AG04450 (cell line): ENCODE results near the gene ZRANB2. TPM values are rescaled to one million over a fixed set of nuclear protein-coding genes. Genes with fewer than 3 reads are reported as not detected.

Experiments used
- CTCF ChIA-PET: fragments of 300-600, 350-600 bp; formaldehyde crosslinking; extraction: SDS; loops from one replicate; lab custom pipeline; 2022; ENCODE audit warnings: antibody characterized with exemption, inconsistent platforms; lab: Charles Lee
- POLR2A ChIA-PET: fragments of 350-600 bp; formaldehyde crosslinking; extraction: SDS; loops from one replicate; lab custom pipeline; 2021; ENCODE audit warnings: antibody characterized with exemption, inconsistent platforms; lab: Yijun Ruan, JAX
- DNase-seq: peaks from one replicate; pipeline ENCODE4 v3.0.0-alpha.2; 2011; ENCODE audit warnings: low read depth, low spot score
- H3K27ac ChIP-seq: one replicate; pipeline ENCODE4 v1.5.1; 2012; ENCODE audit warnings: low read depth, low read length, control low read depth
- H3K27me3 ChIP-seq: one replicate; pipeline ENCODE4 v1.6.0; 2012; ENCODE audit warnings: low read length; ENCODE audit not compliant: control insufficient read depth, insufficient read depth
- H3K4me3 ChIP-seq: 2 replicates; pipeline ENCODE4 v1.5.1; 2011; ENCODE audit warnings: mild to moderate bottlenecking, low read depth, low read length, control low read depth
- H3K9me3 ChIP-seq: 2 replicates; pipeline ENCODE4 v1.5.1; 2012; ENCODE audit warnings: low read length; ENCODE audit not compliant: control insufficient read depth, insufficient read depth
- polyA plus RNA-seq: library from polyadenylated mRNA; depleted of rRNA; stranded (reverse); fragments of >200 nt; gene quantifications from 2 replicates; pipeline ENCODE4 v1.2.3, GENCODE V29; 2011
- TF ChIP-seq, protein P1 (sequence below): IDR thresholded peaks from 2 replicates; pipeline ENCODE4 v1.5.1; 2011; ENCODE audit warnings: low read depth, low read length, control low read depth, inconsistent platforms

The ZRANB2 gene
- polyA plus RNA-seq, 1 experiment: 126 TPM

GRCh38 chr1:71037829-71038620 lies 42.8 kb downstream of the ZRANB2 start:
- H3K9me3 ChIP-seq: no peaks in the 10 kb centered on the region
- ChIA-PET POLR2A (no interaction called here), CTCF (interaction anchor here (1.7 kb wide), 1 partner anchor 11 kb away, joined by 7 read pairs; no protein-coding TSS in a partner anchor)
- peaks cover 2% of the 10 kb centered on the region for H3K27me3 ChIP-seq
- no peak overlapping the region for H3K4me3 ChIP-seq
- DNase-seq: no peak
- H3K27ac ChIP-seq: no peak overlapping the region
- TF ChIP-seq, protein P1, sequence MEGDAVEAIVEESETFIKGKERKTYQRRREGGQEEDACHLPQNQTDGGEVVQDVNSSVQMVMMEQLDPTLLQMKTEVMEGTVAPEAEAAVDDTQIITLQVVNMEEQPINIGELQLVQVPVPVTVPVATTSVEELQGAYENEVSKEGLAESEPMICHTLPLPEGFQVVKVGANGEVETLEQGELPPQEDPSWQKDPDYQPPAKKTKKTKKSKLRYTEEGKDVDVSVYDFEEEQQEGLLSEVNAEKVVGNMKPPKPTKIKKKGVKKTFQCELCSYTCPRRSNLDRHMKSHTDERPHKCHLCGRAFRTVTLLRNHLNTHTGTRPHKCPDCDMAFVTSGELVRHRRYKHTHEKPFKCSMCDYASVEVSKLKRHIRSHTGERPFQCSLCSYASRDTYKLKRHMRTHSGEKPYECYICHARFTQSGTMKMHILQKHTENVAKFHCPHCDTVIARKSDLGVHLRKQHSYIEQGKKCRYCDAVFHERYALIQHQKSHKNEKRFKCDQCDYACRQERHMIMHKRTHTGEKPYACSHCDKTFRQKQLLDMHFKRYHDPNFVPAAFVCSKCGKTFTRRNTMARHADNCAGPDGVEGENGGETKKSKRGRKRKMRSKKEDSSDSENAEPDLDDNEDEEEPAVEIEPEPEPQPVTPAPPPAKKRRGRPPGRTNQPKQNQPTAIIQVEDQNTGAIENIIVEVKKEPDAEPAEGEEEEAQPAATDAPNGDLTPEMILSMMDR: no peak

DNA sequence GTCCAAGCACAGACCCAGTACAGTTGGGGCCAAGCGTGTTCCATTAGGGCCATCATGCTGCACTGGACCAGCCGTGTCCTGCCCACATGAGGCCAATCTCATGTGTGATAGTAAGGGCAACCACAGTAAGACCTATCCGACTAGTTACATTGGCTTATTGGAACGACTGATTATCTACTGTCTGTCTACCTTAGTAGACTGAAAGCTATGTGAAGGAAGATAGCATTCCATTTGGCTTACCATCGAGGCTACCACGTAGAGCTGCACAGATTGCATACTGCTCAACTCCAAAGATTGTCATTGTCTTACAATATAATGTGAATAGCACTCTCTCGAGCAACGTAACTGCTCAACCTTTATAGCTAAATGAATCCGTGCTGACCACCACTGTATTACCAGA lies 43.8 kb downstream of the ZRANB2 start:
- Histone ChIP-seq H3K27me3 (no peaks in the 10 kb centered on the region), H3K4me3 (no peak overlapping the region), H3K9me3 (no peaks in the 10 kb centered on the region), H3K27ac (no peak overlapping the region)
- DNase-seq: no peak
- POLR2A ChIA-PET: no interaction called here
- TF ChIP-seq, protein P1: no peak
- CTCF ChIA-PET: interaction anchor here (1.7 kb wide), 1 partner anchor 12 kb away, joined by 7 read pairs; no protein-coding TSS in a partner anchor

GRCh38 chr1:71033136-71033535 lies 47.7 kb downstream of the ZRANB2 start:
- no peak overlapping the region for H3K4me3 ChIP-seq
- ChIA-PET POLR2A (no interaction called here), CTCF (interaction anchor here (0.8 kb wide), 1 partner anchor 17 kb away, joined by 3 read pairs; no protein-coding TSS in a partner anchor)
- H3K9me3 ChIP-seq: no peaks in the 10 kb centered on the region
- TF ChIP-seq, protein P1: no peak
- H3K27me3 ChIP-seq: no peaks in the 10 kb centered on the region
- no peak overlapping the region for H3K27ac ChIP-seq
- no peak for DNase-seq

GRCh38 chr1:71031426-71031825 lies 49.4 kb downstream of the ZRANB2 start:
- H3K27ac ChIP-seq: no peak overlapping the region
- no peaks in the 10 kb centered on the region for H3K9me3 ChIP-seq
- DNase-seq: no peak
- no peak overlapping the region for H3K4me3 ChIP-seq
- no peaks in the 10 kb centered on the region for H3K27me3 ChIP-seq
- POLR2A ChIA-PET: no interaction called here
- TF ChIP-seq, protein P1: no peak
- CTCF ChIA-PET: interaction anchor here (1.1 kb wide), 1 partner anchor 18 kb away, joined by 3 read pairs; no protein-coding TSS in a partner anchor

- ChIA-PET CTCF (no interaction called here), POLR2A (no interaction called here)
These were observed 50.8 kb downstream of the ZRANB2 start for GRCh38 chr1:71030026-71030425.

More at GRCh38 chr1:71030026-71030425, 50.8 kb downstream of the ZRANB2 start:
- TF ChIP-seq, protein P1: no peak
- no peak for DNase-seq
- Histone ChIP-seq H3K9me3 (no peaks in the 10 kb centered on the region), H3K27me3 (no peaks in the 10 kb centered on the region), H3K4me3 (no peak overlapping the region), H3K27ac (no peak overlapping the region)
